G401 (cell line): ENCODE measurements around the gene FAM221B. TPM values are rescaled to one million over a fixed set of nuclear protein-coding genes. Genes with fewer than 3 reads are reported as not detected.

ENCODE experiments used
- DNase-seq: peaks from one replicate; pipeline ENCODE4 v3.0.0-alpha.2; 2015; ENCODE audit warnings: low spot score
- in situ Hi-C: cut with HindIII; loops from 2 replicates; pipeline ENCODE4 v1.10.0; 2016; ENCODE audit warnings: low sequenced_read_pairs, mixed read lengths
- total RNA-seq: library from RNA; depleted of rRNA; stranded (reverse); fragments of >200 nt; shearing (Covaris generic); gene quantifications from 2 replicates; pipeline ENCODE4 v1.2.3, GENCODE V29; 2014; rRNA removed

Gene FAM221B
- total RNA-seq, 1 experiment from 2014 or later, result not detected

DNA sequence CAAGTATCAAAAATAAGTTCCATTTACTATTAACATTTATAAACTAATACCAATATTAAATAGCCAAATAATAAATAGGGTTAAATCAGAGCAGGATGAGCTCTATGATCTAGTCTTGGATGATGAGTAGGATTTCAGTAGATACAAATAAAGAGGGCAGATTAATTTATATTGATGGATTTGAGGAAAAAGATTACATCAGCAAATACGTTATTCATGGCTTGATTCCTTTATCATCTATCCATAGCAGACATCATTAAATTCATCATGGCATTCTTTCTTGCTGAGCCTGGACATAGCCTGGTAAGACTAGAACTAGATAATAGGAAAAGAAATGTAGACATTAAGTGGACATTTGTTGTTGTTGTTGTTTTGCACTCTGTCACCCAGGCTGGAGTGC lies 61.1 kb downstream of the FAM221B start:
- in situ Hi-C loops, result no loop called here

DNA sequence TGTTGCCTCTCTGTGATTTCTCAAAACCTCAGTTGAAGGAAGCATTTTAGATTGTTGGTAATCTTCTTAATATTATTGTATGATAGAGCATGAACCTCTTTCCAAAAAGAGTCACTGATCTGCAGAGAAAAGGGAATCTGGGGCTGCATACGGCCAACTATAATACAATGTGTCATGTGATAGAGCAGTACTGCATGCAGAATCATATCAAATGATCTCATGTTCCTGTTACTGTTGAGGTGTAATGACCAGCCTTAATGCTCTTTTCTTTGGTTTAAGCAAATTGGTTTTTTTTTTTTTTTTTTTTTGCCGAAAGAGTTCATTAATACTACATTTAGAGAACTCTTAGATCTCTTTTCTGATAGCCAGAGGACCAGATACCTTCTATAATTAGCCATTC lies 61.5 kb downstream of the FAM221B start:
- no peak for DNase-seq
- in situ Hi-C loops, result no loop called here

More for the DNA sequence above, 61.1 kb downstream of the FAM221B start:
- DNase-seq, result no peak

Other genes with a start within 250 kb of the FAM221B start
- gene TESK1, start 223.5 kb downstream of the FAM221B start, total RNA-seq, result 8.0 and 9.9 TPM in 2 replicates
- 2.4 TPM in 1 of 2 replicates, not detected in the other for gene CD72, start 210.3 kb downstream of the FAM221B start, total RNA-seq
- not detected in 2 replicates for gene SIT1, start 177.8 kb downstream of the FAM221B start, total RNA-seq
- 4,372 and 15,582 TPM in 2 replicates for gene RMRP, start 170.7 kb downstream of the FAM221B start, total RNA-seq
- gene CCDC107, start 170.4 kb downstream of the FAM221B start, total RNA-seq, result 7.6 and 19.3 TPM in 2 replicates
- gene ARHGEF39, start 163.5 kb downstream of the FAM221B start, total RNA-seq, result 12.3 and 12.4 TPM in 2 replicates
- gene CA9, start 154.8 kb downstream of the FAM221B start, total RNA-seq, result 0.86 TPM in 1 of 2 replicates, not detected in the other
- gene TPM2, start 138.8 kb downstream of the FAM221B start, total RNA-seq, result 439 and 442 TPM in 2 replicates
- 146 and 195 TPM in 2 replicates for gene TLN1, start 96.5 kb downstream of the FAM221B start, total RNA-seq
- 40.3 and 46.0 TPM in 2 replicates for gene CREB3, start 96.1 kb downstream of the FAM221B start, total RNA-seq
- 37.2 and 48.6 TPM in 2 replicates for gene GBA2, start 79.5 kb downstream of the FAM221B start, total RNA-seq
- 13.8 and 15.0 TPM in 2 replicates for gene RGP1, start 79.4 kb downstream of the FAM221B start, total RNA-seq
- gene MSMP, start 74.5 kb downstream of the FAM221B start, total RNA-seq, result not detected in 2 replicates
- gene NPR2, start 37.1 kb downstream of the FAM221B start, total RNA-seq, result 0.07 and 0.86 TPM in 2 replicates
- gene SPAG8, start 16.5 kb downstream of the FAM221B start, total RNA-seq, result 2.1 and 2.4 TPM in 2 replicates
- gene HINT2, start 13.7 kb downstream of the FAM221B start, total RNA-seq, result 32.3 and 55.8 TPM in 2 replicates
- gene TMEM8B, start 496 bp upstream of the FAM221B start, total RNA-seq, result 1.2 and 2.5 TPM in 2 replicates
- gene OR13J1, start 41.7 kb upstream of the FAM221B start, total RNA-seq, result not detected in 2 replicates
- gene HRCT1, start 77.5 kb upstream of the FAM221B start, total RNA-seq, result not detected in 2 replicates
- gene SPAAR, start 80.8 kb upstream of the FAM221B start, total RNA-seq, result 2.6 and 3.5 TPM in 2 replicates
- not detected in 2 replicates for gene OR2S2, start 129.4 kb upstream of the FAM221B start, total RNA-seq
- 2.4 and 9.2 TPM in 2 replicates for gene RECK, start 208.2 kb upstream of the FAM221B start, total RNA-seq